Stimulated activated CD4-positive, alpha-beta T cell treated with anti-CD3 and anti-CD28 coated beads, Interleukin-15, amount 100 ng/mL, for 24 hours (primary cell): ENCODE results near the gene C4orf51.

ENCODE experiments used
- DNase-seq: peaks from one replicate; pipeline ENCODE4 v3.0.0-alpha.2; 2020

Gene C4orf51

DNA sequence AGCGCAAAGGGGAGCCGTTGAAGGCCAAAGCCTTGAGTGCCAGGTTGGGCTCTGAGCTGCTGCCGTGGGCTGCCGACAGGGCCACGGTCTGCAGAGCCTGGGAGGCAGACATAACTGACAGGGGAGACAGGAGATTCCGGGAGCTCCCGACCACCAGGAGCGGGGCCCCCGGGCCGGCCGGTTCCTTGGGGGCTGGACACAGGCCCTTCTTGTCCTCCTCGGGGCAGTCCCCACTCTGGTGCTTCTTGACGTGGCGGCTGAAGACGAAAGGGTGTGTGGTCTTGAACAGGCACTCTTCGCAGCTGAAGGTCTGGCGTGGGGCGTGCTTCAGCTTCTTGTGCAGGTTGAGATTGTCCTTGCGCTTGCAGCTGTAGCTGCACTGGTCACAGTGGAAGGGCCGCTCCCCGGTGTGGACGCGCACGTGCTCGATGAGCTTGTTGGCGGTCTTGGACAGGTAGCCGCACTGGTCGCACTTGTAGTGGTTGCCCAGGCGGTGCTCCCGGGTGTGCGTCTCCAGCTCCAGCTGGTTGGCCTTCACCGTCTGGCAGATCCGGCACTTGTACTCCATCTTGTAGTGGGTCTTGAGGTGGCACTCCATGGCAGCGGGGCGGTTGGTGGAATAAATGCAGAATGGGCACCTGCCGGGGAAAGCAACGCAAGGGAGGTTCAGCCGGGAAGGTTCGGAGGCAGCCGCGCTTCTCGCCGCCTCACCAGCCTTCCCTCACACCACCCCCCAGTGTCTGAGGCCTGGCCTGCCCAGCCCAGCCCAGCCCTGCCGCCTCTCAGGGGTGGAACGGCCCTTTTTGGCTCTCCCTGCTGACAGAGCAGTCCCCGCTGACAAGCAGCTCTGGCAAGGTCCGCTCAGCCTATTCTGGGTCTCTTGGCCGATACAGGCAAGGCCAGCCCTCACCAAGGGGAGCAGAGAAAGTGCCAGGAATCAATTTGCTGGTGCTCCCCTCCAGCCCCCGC, 81.3 kb downstream of the C4orf51 start:
- no peak for DNase-seq

DNA sequence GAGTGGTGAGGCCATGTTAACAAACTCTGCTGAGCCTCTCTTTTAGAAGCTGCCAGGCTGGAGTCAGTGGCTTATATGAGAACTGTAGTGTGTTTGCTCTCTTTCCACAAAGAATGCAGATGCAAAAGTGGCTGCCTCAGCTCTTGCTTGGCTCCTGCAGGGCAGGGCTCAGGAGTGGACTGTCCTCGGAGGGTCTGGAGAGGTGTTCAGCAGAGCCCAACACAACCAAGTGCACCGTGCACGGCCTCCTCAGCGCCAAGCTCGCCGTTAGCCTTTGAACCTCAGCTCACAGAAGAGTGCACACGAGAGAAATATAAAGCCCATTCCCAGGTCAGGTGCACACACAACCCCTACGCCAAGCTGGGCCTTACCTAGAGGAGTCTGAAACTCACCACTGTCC, 82.8 kb downstream of the C4orf51 start:
- DNase-seq: no peak

DNA sequence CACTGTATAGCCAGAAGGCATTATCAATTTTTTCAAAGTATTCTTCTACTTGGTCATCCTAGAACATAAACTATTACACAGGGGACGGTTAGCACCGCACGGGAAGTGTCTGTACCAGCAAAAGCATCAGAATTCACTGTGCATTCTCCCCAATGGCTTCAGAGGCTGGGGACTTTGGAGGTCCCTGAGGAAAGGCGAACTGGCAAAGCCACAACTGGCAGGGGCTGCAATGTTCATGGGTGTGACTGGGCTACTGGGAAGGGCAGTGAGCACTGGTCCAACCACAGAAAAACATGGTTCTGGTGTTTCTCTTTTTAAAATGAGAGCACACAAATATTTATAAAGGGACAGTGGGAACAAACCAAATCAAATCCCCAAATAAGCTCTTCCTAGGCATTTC, 83.5 kb downstream of the C4orf51 start:
- no peak for DNase-seq

- no peak for DNase-seq
These were observed 86.3 kb downstream of the C4orf51 start for GRCh38 chr4:145766273-145766672.

- DNase-seq: no peak
These were observed 89.6 kb downstream of the C4orf51 start for GRCh38 chr4:145769450-145770037.

- DNase-seq: no peak
These were observed 90.2 kb downstream of the C4orf51 start for GRCh38 chr4:145770124-145770523.

- no peak for DNase-seq
These were observed 92.4 kb downstream of the C4orf51 start for GRCh38 chr4:145772347-145772746.

DNA sequence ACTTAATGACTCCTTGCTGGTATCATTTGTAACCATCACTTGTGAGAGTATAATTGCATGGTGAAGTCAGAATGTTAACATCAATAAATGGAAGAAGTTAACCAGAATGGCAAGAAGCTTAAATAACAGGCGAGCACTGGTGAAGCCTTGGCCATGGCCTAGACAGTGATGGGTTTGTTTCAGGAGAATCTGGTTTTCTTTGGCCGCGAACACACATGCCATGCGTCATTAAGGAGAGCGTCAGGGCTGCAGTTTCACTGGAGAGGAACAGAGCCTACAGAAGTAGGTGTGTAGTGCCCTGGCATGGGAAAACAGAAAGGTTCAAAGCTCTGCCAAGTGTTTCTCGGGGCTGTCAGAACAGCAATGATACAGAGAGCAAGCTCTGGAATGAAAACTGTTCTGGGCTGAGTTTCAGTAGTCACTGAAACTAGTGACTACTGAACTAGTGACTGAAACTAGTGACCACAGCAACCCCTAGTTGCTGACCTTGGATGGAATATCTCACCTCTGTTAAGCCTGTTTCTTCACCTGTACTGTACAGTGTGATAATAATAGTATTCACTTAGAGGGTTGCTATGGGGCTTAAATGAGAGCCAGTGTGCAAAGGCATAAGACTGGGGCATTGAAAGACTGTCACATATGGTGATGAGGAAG, 93.8 kb downstream of the C4orf51 start:
- DNase-seq: no peak

- DNase-seq: no peak
These were observed 94.5 kb downstream of the C4orf51 start for GRCh38 chr4:145774473-145774872.

- DNase-seq: no peak
These were observed 95.5 kb downstream of the C4orf51 start for GRCh38 chr4:145775406-145775805.

GRCh38 chr4:145776208-145776607, 96.3 kb downstream of the C4orf51 start:
- DNase-seq: no peak

DNA sequence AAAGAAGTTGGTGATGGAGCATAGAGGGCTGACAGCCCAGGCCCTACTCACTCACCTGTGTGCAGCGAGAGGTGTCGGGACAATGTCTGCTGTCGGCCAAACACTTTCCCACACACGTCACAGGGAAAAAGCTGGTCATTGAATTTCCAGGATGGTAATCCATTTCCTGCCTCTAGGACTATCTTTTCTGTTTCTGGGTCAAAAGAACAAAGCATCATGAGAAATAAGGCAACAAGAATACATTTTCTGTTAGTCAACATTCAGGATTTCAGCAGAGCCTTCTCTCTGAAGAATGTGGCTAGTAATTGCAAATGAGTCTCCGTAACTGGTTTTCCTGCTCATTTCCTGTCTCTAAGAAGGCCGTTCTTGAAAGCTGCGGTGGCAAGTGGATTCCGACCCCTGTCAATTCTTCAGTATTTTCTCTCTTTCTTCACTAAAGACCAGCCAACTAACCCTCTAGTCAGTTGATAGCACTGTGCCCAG, 99.4 kb downstream of the C4orf51 start:
- no peak for DNase-seq

DNA sequence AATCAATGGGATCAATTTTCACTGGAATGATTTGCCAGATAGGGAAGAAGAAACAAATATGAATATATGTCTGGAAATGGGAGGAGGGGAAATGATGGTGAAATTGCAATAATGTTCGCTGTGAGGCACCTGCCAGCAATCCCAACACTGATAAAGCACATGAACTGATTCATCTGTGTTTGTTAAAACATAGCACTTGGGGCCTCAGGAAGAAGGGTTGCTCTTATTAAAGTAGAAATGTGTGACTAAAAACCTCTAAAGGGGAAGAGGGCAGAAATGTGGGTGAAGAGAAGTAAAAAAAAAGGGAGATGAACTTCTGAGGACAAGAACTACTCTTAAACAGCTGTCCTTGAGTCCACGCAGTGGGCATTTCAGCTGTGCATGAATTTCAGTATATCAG, 101.4 kb downstream of the C4orf51 start:
- DNase-seq: no peak
